Measurements from ENCODE around the gene WDR74. TPM values are rescaled to one million over a fixed set of nuclear protein-coding genes. Genes with fewer than 3 reads are reported as not detected.

The WDR74 gene
- total RNA-seq: 70.8 and 74.3 TPM in 2 replicates

DNA sequence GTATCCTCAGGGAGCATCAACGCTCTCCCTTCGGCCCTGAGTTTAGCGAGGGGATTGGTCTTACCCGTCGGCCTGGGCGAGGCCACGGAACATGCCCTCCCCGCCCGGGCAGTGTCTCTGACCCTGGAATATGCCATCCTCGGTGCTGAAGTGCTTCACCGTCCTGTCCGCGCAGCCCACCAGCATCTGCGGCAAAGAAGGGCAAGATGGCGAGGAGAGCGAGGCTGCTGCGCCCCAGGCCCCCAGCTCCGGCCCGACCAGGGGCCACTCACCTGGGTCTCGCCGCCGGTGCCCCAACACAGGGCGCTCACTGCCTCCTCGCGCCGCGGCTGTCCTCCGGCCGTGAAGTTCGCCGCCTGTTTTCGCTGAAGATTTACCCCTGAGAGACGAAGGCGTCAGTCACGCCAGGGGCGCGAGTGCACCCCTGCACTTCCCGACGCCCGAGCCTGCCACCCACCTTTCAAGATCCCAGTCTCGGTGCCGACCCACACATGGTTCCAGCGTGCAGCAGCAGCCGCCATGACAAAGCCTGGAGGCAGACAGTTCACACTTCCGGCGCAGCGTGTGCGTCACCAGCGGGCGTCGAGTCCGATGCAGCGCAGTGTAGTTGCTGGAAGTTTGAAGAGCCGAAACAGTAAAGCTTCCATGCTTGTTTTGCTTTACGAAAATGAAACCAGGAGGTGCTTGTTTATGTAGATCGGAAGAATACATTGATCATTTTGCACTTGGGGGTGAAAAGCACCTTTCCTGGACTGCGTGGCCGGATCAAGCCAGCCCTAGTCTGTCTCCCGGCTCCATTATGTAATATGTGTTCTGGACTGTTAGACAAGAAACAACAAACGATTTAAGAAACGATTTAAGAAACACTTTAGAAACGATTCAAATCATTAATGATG, at the start of gene WDR74:
Gene WDR74 (minus strand): TSS at position 541 of the 896 bp plus-strand sequence. CDS start 20 bp downstream, at position 521.

DNA sequence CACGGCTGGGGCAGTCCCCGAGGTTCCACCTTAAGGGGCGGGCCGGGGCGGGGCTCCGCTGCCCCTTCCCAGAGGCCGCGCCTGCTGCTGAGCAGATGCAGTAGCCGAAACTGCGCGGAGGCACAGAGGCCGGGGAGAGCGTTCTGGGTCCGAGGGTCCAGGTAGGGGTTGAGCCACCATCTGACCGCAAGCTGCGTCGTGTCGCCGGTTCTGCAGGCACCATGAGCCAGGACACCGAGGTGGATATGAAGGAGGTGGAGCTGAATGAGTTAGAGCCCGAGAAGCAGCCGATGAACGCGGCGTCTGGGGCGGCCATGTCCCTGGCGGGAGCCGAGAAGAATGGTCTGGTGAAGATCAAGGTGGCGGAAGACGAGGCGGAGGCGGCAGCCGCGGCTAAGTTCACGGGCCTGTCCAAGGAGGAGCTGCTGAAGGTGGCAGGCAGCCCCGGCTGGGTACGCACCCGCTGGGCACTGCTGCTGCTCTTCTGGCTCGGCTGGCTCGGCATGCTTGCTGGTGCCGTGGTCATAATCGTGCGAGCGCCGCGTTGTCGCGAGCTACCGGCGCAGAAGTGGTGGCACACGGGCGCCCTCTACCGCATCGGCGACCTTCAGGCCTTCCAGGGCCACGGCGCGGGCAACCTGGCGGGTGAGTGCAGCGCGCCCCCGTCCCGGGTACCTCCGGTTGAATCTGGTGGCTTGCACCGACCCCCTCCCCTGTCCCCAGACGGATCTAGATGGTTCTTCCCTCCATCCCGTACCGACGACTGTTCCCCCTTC, 41.6 kb upstream of the WDR74 start, which contains the start of gene SLC3A2:
Gene SLC3A2 (plus strand): TSS at position 94 of the 776 bp plus-strand sequence. CDS start 128 bp downstream, at position 222.

DNA sequence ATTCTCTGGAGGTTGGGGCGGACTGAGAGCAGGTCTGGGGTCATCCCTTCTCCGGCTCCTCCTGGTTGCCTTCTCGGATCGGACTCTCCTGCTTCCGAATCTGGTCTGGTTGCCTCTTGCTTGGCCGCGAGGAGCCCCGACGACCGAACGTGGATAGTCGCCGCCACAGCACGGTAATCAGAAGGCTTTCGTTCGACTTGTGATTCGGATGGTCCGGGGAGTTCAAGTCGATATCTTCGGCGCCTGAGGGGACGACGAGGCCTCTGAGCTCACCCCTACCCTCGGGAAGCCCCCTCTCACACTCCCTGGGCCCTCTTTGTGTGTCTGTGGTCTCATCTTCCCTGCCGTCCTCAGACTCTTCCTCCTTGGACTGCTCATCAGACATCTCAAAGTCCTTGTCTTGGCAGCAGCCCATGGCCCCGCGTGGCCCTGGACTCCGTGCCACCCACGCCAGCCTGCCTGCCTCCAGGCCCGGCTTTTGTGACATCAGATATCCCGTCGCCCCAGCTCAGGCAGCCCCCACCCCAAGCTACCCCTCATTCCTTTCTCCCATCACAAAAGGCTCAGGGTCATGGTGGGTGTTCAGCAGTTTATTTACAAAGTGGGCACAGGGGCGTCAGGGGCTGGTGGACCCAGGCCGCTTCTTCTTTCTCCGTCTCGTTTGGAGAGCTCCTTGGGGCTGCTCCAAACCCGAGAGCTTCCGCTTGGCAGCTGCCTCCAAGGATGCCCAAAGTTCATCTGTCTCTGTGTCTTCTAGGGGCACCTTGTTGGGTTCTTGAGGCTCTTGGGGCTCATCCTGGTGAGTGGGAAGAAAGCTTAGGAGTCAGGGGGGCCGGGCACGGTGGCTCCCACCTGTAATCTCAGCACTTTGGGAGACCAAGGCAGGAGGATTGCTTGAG, 6.8 kb downstream of the WDR74 start, which contains the start of gene TEX54:
Gene TEX54 (minus strand): TSS at position 506 of the 899 bp plus-strand sequence.

DNA sequence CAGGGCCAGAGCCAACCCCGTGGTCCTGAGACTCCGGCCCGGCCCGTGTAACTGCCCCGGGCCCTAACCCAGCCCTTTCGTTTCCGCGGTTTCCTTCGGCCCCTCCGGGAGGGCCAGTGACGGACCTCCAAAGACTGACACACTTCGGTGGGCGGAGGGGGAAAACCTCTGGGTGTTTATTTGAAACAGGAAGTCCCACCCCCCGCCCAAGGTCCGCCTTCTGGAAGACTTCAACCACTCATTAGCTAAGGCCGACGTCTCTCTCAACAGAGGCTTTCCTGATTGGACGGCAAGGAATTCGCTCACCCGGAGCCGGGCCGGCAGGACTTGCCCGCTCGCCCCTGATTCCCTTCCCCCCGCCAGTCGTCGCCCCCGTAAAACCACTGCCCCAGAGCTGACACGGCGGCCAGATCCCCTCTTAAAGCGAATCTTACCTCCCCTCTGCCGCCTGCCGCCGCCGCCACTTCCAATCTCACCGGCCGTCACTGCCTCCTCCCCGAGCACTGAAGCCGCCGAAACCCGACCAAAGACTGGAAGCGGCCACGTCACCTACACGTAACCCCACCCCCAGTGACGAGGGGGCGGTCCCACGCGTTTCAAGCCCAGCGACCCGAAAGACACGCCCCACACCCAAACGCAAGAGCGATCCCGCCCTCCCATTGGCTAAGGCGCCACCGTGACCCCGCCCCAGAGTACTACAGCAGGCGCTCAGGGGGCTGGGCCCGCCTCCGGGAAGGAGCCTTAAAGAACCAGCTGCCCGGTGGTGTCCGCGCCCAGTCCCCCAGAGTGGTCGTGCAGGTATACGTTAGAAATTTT, 7.7 kb downstream of the WDR74 start, which contains the start of gene STX5:
Gene STX5 (minus strand): TSS at position 532 of the 816 bp plus-strand sequence. CDS start 808 bp downstream, outside the sequence.

DNA sequence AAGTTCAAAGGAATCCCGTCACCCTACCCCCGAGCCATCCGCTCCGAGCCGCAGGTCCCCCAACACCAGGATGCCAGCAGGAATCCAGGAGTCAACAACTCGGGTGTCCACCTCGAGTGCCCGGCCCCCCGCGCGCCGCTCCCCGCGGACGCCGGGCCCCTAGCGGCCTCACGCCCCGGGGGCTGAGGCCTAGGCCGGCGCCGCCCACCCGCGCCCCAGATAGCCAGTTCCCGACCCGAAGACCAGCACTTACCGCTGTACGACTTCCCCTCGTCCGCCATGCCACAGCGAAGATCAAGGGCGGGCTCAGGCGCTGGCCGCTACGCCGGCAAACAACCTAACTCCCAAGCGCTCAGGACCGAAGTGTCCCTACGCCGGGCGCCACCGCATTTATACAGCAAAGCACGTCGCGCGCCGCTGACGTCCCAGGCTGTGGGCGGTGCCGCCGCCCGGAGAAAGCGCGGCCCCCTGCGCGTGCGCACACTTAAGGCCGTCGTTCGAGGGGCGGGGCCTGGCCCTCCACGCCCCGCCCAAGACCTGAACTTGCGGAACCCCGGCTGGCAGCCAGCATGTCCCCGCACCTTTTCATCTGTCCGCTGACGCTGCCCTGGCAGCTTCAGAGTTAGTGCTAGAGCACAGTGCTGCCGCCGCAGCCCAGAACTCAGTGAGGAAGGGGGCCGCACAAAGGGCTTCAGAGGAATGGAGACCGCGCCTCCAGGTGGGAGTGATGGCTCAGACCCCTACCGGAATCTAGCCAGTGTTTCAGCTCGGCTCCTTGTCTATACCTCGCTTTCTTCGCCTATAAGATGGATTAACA, 34.1 kb downstream of the WDR74 start, which contains the start of gene NXF1:
Gene NXF1 (minus strand): TSS at position 365 of the 817 bp plus-strand sequence. CDS start 84 bp downstream, at position 281.

DNA sequence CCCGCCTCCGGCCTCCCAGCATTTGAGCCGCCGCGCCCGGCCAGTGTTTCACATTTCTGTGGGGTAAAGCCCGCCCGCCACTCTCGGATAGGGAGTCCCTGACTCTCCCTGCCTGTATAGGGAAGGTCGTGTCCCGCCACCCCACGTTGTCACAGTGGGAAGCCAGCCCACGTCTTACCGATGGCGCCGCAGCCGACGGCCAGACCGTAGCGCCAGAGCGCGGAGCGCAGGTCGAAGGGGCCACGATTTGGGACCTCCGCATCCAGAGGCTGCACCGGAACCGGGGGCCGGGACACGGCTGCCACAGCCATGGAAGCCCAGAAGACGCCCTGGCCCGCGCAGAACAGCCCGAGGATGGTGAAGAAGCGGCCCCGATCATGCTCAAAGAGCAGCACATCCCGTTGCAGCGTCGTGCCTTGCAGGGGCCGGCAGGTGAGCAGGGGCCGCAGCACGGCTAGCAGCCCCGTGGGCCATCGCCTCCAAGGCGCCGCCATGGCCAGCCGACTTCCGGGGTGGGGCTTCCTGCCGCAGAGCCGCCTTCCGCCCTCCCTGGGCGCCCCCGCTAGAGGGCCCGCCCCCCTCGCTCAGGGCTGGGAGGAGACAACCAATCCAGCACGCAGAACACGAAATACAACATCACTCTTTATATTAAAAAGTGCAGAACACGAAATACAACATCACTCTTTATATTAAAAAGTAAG, 47.7 kb downstream of the WDR74 start, which contains the start of gene TMEM223:
Gene TMEM223 (minus strand): TSS at position 506 of the 701 bp plus-strand sequence. CDS start 12 bp downstream, at position 494.

DNA sequence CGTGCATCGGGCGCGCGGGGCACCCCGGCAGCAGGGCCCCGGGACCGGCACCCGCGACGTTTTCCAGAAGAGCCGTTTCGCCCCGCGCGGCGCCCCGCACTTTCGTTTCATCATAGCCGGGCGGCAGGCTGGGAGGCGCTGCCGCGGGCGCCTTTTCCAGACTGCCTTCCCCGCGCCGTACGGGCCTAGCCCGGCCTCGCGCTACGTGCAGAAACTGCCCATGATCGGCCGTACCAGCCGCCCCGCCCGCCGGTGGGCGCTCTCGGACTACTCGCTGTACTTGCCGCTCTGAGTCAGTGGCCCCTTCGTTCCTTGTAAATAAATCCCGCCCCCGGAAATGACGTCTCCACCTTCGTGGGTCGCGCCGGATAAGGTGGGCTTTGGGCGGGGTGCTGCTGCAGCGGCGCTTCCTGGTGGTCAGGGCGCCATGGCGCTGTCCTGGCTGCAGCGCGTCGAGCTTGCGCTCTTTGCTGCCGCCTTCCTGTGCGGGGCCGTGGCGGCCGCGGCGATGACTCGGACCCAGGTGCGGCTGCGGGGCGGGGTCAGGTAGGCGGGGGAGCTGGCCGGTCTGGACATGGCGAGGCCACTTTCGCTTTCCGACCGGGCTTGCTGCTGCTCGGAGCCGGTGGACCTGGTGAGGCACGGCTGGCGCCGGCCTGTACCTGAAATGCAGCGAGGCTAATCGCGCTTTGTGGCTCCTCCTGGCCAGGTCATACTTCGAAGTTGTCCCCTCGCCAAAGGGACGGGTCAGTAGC, 52.2 kb downstream of the WDR74 start, which contains the start of gene TMEM179B:
Gene TMEM179B (plus strand): TSS at position 398 of the 755 bp plus-strand sequence. CDS start 30 bp downstream, at position 428.

Other genes starting within 250 kb of the WDR74 start
- gene TUT1, start 248.1 kb downstream of the WDR74 start, total RNA-seq: 6.8 and 13.5 TPM in 2 replicates
- 186 and 207 TPM in 2 replicates for gene MTA2, start 237.7 kb downstream of the WDR74 start, total RNA-seq
- 27.3 and 30.1 TPM in 2 replicates for gene EML3, start 226.8 kb downstream of the WDR74 start, total RNA-seq
- gene ROM1, start 226.3 kb downstream of the WDR74 start, total RNA-seq: 5.3 and 5.8 TPM in 2 replicates
- gene B3GAT3, start 217.6 kb downstream of the WDR74 start, total RNA-seq: 20.1 and 28.7 TPM in 2 replicates
- 213 and 230 TPM in 2 replicates for gene GANAB, start 193.0 kb downstream of the WDR74 start, total RNA-seq
- 22.8 and 24.4 TPM in 2 replicates for gene INTS5, start 186.3 kb downstream of the WDR74 start, total RNA-seq
- 38.7 and 44.4 TPM in 2 replicates for gene C11orf98, start 174.4 kb downstream of the WDR74 start, total RNA-seq
- gene CSKMT, start 174.3 kb downstream of the WDR74 start, total RNA-seq: 3.6 and 13.3 TPM in 2 replicates
- 9.7 and 11.2 TPM in 2 replicates for gene UQCC3, start 167.9 kb downstream of the WDR74 start, total RNA-seq
- gene LBHD1, start 167.3 kb downstream of the WDR74 start, total RNA-seq: 4.2 and 5.5 TPM in 2 replicates
- gene UBXN1, start 160.5 kb downstream of the WDR74 start, total RNA-seq: 137 and 210 TPM in 2 replicates
- under 0.01 and 0.30 TPM in 2 replicates for gene LRRN4CL, start 150.1 kb downstream of the WDR74 start, total RNA-seq
- 20.2 and 24.0 TPM in 2 replicates for gene BSCL2, start 132.2 kb downstream of the WDR74 start, total RNA-seq
- gene GNG3, start 131.9 kb downstream of the WDR74 start, total RNA-seq: 0.32 TPM in 1 of 2 replicates, not detected in the other
- 5.8 and 11.9 TPM in 2 replicates for gene HNRNPUL2, start 112.1 kb downstream of the WDR74 start, total RNA-seq
- gene TTC9C, start 111.1 kb downstream of the WDR74 start, total RNA-seq: 34.4 and 38.9 TPM in 2 replicates
- gene ZBTB3, start 85.4 kb downstream of the WDR74 start, total RNA-seq: 10.9 and 11.4 TPM in 2 replicates
- gene POLR2G, start 78.0 kb downstream of the WDR74 start, total RNA-seq: 86.7 and 113 TPM in 2 replicates
- 19.8 and 26.7 TPM in 2 replicates for gene TAF6L, start 68.2 kb downstream of the WDR74 start, total RNA-seq
- gene TMEM179B, start 52.2 kb downstream of the WDR74 start, total RNA-seq: 22.5 and 26.6 TPM in 2 replicates
- 13.4 and 21.8 TPM in 2 replicates for gene TMEM223, start 47.6 kb downstream of the WDR74 start, total RNA-seq
- 16.6 and 26.3 TPM in 2 replicates for gene NXF1, start 34.1 kb downstream of the WDR74 start, total RNA-seq
- 27.7 and 36.1 TPM in 2 replicates for gene STX5, start 7.5 kb downstream of the WDR74 start, total RNA-seq
- not detected in 2 replicates for gene TEX54, start 6.7 kb downstream of the WDR74 start, total RNA-seq
- 146 and 249 TPM in 2 replicates for gene SLC3A2, start 41.3 kb upstream of the WDR74 start, total RNA-seq
- not detected in 2 replicates for gene CHRM1, start 81.8 kb upstream of the WDR74 start, total RNA-seq
- not detected in 2 replicates for gene SLC22A6, start 145.4 kb upstream of the WDR74 start, total RNA-seq
- not detected in 2 replicates for gene SLC22A8, start 176.3 kb upstream of the WDR74 start, total RNA-seq